ENCODE data around the gene ANKRD49.

The ANKRD49 gene

DNA sequence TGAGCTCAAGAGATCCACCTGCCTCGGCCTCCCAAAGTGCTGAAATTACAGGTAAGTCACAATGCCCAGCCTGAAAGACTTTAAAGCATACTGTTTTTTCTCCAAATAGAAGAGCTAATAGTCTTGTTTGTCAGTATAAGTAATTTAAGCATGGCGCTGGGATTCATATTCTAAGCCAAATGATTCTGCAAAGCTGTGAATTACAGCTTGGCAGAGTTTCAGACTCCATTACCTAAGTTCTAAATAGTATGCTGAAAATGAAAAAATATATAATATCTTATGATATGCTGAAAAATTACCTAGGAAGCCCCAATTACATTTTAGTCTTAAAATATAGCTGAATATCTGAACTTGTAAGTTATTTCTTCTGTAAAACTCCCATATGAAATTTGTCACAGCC lies 39.5 kb upstream of the ANKRD49 start:
- TF ChIP-seq, protein P1, sequence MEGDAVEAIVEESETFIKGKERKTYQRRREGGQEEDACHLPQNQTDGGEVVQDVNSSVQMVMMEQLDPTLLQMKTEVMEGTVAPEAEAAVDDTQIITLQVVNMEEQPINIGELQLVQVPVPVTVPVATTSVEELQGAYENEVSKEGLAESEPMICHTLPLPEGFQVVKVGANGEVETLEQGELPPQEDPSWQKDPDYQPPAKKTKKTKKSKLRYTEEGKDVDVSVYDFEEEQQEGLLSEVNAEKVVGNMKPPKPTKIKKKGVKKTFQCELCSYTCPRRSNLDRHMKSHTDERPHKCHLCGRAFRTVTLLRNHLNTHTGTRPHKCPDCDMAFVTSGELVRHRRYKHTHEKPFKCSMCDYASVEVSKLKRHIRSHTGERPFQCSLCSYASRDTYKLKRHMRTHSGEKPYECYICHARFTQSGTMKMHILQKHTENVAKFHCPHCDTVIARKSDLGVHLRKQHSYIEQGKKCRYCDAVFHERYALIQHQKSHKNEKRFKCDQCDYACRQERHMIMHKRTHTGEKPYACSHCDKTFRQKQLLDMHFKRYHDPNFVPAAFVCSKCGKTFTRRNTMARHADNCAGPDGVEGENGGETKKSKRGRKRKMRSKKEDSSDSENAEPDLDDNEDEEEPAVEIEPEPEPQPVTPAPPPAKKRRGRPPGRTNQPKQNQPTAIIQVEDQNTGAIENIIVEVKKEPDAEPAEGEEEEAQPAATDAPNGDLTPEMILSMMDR (conservative IDR thresholded peaks at IDR 0.05): no peak
- no peak overlapping the region for H3K27ac ChIP-seq

DNA sequence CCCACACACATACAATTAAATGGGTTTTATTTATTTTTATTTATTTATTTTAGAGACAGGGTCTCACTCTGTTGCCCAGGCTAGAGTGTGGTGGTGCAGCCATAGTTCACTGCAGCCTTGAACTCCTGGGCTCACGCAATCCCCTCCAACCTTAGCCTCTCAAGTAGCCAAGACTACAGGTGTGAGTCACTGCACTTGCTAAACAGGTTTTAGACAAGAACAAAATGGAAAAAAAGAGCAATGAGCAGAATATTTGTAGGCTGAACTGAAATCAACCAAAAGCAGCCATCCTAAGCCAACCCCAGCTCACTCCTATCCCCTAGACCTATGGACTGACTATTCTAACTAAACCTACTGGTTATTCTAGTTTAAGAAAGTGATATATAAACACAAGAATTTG lies 37.9 kb upstream of the ANKRD49 start:
- no peak overlapping the region for H3K27ac ChIP-seq
- TF ChIP-seq, protein P1 (conservative IDR thresholded peaks at IDR 0.05): no peak

DNA sequence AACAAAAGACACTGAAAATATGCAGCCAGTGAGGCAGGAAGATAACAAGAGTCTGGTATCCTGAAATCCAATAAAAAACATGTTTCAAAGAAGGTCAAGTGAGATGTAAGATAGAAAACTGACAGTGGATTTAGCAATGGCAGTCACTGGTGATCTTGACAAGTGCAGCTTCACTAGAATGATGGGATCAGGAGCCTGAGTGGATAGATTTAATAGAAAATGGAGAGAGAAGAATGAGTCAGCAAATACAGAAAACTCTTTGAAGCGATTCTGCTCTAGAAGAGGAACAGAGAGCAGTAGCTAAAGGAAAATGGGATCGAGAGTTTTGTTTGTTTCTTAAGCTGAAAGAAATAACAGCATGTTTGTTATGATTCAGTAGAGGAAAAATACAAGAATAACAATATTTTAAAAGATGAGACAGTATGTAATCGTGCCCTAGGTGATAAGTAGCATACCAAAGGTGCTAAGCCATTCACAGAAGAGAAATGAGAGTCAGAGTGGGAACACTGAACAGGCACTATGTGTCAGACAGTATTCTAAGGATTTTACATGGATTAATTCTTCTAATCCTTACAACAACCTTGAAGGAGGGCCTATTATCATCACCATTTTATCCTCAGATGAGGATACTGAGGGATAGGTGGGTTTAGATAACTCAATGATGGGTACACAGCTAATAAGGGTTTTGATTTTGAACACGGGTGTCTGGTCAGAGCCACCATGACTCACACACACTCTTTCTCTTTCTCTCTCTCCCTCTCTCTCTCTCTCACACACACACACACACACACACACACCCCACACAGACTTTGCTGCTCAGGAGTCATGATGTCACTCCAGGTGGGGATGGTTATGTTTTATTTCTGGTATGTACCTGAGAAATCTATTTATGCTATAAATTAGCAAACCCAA lies 36.4 kb upstream of the ANKRD49 start:
- no peak overlapping the region for H3K27ac ChIP-seq
- TF ChIP-seq, protein P1 (conservative IDR thresholded peaks at IDR 0.05): no peak

DNA sequence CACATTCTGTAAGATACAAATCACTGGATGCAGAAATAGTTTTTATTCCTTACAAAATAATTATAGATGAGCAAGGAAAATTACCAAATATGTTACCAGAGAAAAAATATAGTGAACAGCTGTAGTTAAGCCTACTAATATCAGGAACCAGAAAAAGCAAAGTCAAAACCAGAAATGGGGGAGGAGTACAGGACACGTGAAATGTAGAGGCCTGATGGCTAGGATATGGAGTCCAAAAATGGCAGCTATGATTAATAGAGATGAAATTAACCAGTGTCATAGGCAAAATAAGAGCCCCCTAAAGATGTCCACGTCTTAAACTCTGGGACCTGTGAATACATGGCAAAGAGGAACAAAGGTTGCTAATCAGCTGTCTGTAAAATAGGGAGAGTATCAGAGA lies 34.2 kb upstream of the ANKRD49 start:
- TF ChIP-seq, protein P1 (conservative IDR thresholded peaks at IDR 0.05): no peak
- no peak overlapping the region for H3K27ac ChIP-seq

DNA sequence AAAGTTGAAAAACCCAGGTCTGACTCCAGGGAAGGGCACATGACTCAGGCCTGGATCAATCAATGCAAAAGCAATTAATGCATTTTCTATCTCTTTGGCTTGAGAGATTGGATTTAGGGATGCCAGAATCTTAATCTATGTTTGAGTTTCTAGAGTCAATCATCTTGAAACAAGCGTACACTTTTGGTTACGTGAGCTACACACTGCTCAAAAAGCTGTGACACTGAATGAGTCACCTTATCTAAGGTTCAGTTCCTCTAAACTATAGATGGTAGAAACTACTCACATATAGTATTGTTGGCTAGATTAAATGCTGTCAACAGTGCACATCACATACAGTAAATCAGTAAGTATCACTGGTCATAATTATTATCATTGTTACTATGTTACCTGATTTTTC lies 24.4 kb upstream of the ANKRD49 start:
- TF ChIP-seq, protein P1 (conservative IDR thresholded peaks at IDR 0.05): no peak
- no peak overlapping the region for H3K27ac ChIP-seq

DNA sequence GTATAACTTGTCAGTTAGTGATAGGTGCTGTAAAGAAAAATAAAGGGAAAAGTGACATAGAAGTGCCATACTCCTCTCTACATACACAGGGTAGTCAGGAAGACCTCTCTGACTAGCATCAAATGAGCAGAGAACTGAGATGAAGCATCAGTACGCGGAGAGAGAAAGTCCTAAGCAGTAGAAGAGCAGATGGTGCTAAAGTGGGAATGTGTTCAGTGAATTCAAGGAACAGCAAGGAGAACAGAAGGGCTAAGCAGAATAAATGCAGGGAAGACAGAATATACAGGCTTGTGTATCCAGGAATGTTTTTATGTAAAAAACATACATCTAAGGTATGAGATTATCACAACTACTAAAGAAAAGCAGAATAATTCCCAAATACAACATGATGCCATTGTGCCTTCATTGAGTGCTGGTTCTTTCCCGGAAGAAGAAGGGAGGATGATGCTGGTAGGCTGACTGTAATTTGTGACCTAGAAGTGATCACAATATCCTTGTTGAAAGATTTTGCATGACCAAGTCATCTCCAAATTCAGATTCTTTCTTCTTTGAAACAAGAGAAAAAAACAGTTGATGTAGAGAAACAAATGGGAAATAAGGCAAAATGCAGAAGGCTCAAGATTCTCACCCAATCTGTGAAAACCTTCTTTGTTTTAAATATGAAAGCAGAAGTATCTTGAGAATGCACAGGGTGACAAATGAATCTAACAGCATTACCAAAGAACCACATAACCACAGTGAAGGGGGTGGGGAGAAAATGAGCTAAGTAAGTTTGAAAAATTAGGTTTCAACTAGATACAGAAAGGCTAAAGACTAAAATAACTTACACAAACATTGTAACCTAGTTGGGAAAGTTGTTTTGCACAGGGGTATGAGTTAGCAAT lies 20.6 kb upstream of the ANKRD49 start:
- no peak overlapping the region for H3K27ac ChIP-seq
- TF ChIP-seq, protein P1 (conservative IDR thresholded peaks at IDR 0.05): no peak

DNA sequence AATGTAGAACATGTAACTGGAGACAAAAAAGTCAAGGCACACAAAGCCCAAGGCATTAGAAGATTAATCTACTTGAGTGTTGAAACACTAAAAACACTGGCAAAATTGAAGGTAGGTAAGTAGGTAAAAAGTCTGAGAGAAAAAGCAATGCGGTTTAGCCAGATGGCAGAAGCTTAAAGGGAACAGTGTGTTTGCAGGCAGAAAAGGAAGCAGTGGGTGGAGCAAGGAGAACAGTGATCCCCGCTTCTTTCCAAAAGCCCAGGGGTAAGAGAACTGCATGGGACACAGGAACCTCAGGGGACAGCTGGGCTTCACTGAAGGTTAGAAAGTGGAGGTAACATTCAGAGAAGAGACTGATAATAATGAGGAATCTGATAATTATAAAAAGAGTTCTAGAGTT lies 16.2 kb upstream of the ANKRD49 start:
- H3K27ac ChIP-seq: no peak overlapping the region
- TF ChIP-seq, protein P1 (conservative IDR thresholded peaks at IDR 0.05): no peak

Measured in VCaP (cell line).